Adipose tissue (tissue), 3 donors: ENCODE data around the gene GNAQ. TPM values are rescaled to one million over a fixed set of nuclear protein-coding genes. Genes with fewer than 3 reads are reported as not detected.
"Not testable (repeated sequence)": the region's sequence is repeated elsewhere in the genome, so short reads cannot be mapped to it uniquely, and the experiment has no call there.

Source experiments
- H3K27ac ChIP-seq: one replicate; pipeline ENCODE4 v1.5.1; 2013; ENCODE audit warnings: low read depth, low read length
- WGBS, 3 donors: extraction: QIAGEN DNeasy Blood & Tissue Kit; methylation state at CpG; one replicate each; pipeline ENCODE4 v1.1.7; 2013; 5-methylcytosine and 5-hydroxymethylcytosine counted together
- polyA plus RNA-seq, 3 donors: library from polyadenylated mRNA; stranded (reverse); fragments of 200-250 nt; gene quantifications; one replicate each; pipeline ENCODE4 v1.2.3, GENCODE V29; 2013
- donor health status: healthy with polysubstance abuse.
- donor health status: Bipolar disorder and iron deficiency.
- donor health status: healthy.

GNAQ gene
- polyA plus RNA-seq, 3 donors = 6.3 to 24.9 (median 16.8) TPM

DNA sequence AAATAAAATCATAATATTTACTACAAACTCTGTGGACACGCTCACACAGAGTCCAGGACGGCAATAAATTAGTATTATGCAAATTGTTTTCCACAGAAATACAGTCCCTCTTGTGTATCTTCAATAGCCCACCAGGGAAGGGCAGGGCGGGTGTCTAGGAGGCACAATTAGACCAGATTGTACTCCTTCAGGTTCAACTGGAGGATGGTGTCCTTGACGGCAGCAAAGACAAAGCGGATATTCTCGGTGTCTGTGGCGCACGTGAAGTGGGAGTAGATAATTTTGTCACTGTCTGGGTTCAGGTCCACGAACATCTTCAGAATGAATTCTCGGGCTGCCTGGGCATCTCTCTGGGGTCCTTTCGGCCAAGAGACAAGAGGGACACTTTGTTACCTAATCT, 310.5 kb downstream of the GNAQ start:
- 95 to 97% (median 95%) methylated on average over 11 of the region's 11 CpGs for WGBS, 3 donors
- H3K27ac ChIP-seq = not testable (repeated sequence)

DNA sequence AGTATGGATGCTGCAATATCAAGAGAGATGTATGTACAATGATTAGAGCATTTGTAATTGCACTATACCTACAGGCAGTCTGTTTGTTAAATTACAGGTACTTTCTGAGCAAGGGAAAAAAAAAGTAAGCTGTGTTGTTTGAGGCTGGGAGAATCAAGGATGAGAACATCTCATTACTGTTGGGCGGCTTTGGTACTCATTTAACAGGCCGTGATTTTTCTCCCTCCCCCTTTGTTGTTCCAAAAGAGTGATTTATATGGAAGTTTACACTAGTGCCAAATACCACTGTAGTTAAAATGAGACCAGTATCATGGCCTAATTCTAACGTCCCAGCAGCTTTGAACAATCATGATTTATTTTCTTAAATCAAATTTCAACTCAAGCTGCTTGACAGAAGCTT, 312.3 kb downstream of the GNAQ start:
- 69 to 75% (median 71%) methylated on average over 3 of the region's 3 CpGs for WGBS, 3 donors
- H3K27ac ChIP-seq = no peak overlapping the region

DNA sequence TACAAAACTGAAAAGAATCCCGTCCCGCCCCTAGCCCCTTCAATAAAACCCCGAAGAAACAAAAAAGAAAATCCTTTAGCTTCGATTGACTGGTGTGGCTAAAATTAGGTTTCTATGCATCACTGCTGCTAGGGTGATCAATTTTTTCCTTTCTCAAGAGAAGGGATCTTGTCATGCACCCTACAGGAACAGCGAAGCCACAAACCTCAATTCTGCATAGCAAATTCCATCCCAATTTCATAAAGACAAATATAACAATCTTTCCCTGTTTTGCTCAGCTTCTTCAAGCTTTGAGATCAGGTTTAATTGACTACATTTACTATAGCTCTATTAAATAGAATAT, 313.3 kb downstream of the GNAQ start:
- not testable (repeated sequence) for H3K27ac ChIP-seq
- 73 to 84% (median 82%) methylated on average over 5 of the region's 5 CpGs for WGBS, 3 donors

DNA sequence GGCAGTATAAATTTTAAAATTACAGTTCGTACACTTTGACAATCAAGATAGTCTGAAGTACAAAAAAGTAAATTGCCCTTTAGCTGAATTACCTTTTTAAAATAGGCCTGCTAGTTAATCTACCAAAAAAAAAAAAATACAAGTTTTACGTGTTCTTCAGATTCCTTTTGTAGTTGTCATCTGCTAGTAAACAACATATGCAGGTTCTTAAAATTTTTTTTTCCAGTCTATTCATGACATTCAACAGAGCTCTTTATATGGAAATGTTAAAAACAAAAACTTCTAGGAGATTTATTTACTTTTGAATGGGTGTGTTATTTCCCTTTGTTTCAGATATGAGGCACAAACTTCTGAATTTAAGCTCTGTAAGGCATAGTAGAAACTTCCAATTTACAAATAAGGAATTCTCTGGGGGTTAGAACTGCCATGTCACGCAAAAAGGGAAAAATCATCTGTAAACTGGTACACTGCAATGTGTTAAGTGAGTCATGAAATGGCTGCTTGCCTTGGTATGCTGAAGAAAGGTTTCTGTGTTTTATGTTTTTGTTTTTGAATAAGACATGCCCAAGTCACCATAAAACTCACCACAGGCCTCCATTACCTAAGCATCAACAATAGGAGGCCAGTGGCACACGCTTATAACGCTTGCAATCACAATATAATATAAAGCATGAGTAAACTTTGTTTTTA, 313.9 kb downstream of the GNAQ start:
- 81 to 84% (median 82%) methylated on average over 4 of the region's 5 CpGs for WGBS, 3 donors
- H3K27ac ChIP-seq = not testable (repeated sequence)

DNA sequence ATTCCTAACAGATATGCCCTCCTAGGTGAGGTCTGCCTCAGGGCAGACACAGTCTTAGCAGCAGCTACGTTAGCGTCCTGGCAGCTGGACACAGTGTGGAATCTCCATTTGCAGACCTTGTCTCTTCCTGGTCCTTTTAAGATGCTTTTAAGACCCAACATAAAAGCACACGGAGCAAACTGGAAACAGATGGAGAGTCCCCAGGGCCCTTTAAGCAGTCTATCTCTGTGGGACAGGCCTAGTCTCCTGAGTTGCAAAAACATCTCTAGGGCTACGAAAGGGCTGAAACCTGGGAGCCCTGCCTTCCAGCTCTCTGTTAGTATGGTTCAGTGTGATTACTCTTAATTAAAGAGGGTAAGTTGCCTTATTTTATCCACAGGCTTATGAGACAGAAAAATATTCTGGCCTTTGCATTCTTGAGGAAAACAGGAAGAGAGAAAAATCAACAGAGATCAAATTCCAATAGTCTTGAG, 317.5 kb downstream of the GNAQ start:
- no peak overlapping the region for H3K27ac ChIP-seq
- WGBS, 3 donors = 58 to 73% (median 72%) methylated on average over 4 of the region's 4 CpGs

DNA sequence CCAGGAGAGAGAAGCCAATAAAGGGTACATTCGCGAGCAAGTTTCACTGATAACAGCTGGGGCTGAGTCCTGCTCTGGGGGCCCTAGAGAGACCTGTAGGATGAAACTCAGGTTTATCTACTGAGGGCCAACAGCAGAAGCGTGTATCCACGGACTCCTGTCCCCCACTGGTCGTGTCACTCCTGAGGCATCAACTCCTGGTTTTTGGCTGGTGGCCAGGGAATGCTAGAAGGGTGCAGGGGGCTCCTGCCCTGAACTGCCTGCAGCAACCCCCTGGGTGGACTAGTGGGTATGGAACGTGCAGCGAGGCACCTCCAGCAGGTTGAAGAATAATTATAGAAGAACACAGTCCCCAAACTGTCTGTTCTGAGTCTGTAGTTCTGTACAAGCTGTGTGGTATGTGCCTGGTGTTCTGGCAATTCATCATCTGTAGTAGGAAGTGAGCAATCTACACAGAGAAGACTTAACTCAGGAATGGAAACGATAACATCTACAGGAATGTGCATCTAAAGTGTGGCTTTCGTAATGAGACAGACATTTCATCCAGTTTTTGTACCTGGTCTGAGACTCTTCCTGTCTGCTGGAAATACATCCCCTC, 319.0 kb downstream of the GNAQ start:
- WGBS, 3 donors = 64 to 76% (median 66%) methylated on average over 9 of the region's 9 CpGs
- no peak overlapping the region for H3K27ac ChIP-seq

DNA sequence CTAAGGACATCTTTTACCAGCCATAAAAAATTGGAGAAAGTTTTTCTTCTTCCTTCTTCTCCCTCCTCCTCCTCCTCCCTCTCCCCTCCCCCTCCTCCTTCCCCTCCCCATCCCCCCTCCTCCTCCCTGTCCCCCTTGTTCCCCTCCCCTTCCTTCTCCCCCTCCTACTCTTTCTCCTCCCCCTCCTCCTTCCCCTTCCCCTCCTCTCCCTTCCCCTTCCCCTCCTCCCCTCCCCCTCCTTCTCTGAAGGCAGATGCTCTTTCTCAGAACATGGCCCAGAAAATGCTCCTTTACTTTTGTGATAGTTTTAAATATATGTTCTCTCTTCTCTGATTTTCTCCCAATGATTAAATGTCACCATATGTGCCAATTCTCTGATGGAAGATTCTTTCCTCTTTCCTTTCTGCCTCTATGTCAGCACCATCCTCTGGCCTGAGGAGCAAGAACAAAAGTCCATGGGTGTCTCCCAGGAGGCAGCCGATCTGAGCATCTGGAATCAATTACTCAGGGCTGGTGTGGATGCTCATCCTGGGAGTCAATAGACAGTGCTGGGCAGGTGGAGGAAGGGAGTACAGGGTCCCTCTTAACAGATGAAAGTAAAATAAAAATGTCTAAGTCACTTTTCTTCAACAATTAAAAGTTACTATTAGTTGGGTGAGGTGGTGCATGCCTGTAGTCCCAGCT, 320.5 kb downstream of the GNAQ start:
- WGBS, 3 donors = 83 to 100% (median 85%) methylated on average over 1 of the region's 1 CpG
- H3K27ac ChIP-seq = no peak overlapping the region

DNA sequence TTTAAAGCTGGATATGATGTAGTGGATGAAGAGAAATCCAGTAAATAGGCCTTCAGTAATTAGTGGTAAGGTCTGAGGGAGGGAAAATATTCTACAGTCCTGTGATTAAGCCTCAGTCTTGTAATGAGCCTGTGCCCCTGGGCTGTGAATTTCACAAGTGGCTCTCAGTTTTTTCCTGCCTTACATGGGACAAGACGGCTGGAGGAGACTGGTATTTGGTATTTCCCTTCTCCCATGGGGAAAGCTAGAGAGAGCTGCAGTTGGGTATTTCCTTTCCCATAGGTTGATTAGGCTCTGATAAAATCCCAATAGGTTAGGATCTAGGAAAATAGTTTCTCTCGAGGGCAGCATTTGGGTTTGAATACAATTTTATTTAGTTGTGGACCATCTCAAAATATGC, 321.3 kb downstream of the GNAQ start:
- 52 to 77% (median 56%) methylated on average over 2 of the region's 2 CpGs for WGBS, 3 donors
- H3K27ac ChIP-seq = no peak overlapping the region

DNA sequence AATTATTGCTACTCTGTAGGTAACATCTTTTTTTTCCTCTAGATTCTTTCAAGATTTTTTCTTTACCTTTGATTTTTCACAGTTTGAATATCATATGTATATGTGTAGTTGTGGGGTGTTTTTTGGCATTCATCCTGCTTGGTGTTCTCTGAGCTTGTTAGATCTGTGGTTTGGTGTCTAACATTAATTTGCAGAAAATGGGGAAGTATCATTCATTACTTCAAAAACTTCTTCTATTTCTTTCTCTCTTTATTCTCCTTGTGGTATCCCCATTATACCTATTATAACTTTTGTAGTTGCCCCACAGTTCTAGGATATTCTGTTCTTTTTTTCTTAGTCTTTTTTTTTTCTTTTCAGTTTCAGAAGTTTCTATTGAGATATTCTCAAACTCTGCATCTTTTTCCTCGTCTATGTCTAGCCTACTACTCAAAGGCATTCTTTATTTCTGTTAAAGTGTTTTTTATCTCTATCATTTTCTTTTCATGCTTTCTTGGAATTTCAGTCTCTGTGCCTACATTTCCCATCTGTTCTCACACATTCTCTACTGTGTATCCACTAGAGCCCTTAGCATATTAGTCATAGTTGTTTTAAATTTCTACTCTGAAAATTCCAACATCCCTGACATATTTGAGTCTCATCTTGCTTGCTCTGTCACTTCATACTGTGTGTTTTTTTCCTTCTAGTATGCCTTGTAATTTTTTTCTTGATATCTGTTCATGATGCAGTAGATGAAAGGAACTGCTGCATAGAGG, 323.4 kb downstream of the GNAQ start:
- H3K27ac ChIP-seq = no peak overlapping the region
- WGBS, 3 donors = 65 to 83% (median 79%) methylated on average over 1 of the region's 1 CpG

DNA sequence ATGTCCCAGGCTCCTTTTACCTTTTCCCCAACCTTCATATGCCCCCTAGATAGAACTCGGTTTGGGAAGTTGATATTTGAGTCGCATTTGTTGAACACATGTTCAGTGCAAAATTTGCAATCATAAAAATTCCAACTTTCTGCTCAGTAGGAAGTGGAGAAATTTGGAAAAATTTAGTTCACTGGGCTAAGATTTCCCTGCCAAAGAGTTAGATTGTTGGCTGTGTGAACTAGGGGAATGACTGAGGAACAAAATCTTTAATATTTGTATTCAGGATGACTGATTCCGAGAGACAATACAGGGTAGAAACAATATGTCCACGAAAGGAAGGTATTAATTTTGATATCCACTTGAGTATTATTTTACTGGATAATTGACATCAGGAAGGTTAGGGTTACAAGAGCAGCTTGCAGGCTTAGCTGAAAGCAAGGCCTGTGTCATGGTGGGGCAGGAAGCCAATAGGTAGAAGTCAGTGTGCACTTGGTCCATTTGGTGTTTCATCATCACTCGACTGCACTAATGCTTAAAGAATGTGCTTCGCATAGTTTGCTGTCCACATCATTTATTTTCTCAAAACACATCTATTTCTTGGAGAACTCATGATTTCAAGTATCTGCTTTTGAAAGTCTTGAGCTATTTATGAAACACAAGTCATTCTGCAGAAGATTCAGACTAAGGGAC, 324.1 kb downstream of the GNAQ start:
- 62 to 81% (median 62%) methylated on average over 6 of the region's 6 CpGs for WGBS, 3 donors
- no peak overlapping the region for H3K27ac ChIP-seq

DNA sequence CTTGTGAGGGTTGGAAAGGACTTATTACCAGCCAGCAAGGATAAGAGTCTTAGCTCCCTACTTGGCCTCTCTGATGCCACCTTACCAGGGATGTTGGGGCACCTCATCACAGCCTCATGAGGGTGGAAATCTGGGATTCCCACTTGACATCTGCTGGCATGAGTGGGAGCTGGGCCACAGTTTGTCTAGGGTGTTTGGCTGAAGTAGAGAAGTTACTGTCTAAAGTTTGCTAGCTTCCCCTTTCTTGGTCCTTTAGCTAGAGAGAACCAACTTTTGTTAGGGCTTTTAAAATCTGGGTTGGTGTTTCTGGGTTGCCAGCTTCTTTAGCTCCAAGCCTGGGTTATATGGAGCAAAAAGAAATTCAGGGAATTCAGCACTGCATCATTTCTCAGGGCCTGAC, 326.0 kb downstream of the GNAQ start:
- no peak overlapping the region for H3K27ac ChIP-seq

DNA sequence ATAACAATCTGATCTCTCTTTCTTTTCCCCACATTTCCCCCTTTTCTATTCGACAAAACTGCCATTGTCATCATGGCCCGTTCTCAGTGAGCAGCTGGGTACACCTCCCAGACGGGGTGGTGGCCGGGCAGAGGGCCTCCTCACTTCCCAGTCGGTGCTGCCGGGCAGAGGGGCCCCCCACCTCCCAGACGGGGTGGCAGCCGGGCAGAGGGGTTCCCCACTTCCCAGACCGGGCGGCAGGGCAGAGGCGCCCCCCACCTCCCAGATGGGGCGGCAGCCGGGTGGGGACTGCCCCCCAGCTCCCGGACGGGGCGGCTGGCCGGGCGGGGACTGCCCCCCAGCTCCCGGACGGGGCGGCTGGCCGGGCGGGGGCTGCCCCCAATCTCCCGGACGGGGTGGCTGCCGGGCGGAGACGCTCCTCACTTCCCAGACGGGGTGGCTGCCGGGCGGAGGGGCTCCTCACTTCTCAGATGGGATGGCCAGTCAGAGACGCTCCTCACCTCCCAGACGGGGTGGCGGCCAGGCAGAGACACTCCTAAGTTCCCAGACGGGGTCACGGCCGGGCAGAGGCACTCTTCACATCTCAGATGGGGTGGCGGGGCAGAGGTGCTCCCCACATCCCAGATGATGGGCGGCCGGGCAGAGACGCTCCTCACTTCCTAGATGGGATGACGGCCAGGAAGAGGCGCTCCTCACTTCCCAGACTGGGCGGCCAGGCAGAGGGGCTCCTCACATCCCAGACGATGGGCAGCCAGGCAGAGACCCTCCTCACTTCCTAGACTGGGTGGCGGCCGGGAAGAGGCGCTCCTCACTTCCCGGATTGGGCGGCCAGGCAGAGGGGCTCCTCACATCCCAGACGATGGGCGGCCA, 328.9 kb downstream of the GNAQ start:
- 95 to 96% (median 95%) methylated on average over 33 to 51 of the region's 52 CpGs for WGBS, 3 donors
- not testable (repeated sequence) for H3K27ac ChIP-seq

DNA sequence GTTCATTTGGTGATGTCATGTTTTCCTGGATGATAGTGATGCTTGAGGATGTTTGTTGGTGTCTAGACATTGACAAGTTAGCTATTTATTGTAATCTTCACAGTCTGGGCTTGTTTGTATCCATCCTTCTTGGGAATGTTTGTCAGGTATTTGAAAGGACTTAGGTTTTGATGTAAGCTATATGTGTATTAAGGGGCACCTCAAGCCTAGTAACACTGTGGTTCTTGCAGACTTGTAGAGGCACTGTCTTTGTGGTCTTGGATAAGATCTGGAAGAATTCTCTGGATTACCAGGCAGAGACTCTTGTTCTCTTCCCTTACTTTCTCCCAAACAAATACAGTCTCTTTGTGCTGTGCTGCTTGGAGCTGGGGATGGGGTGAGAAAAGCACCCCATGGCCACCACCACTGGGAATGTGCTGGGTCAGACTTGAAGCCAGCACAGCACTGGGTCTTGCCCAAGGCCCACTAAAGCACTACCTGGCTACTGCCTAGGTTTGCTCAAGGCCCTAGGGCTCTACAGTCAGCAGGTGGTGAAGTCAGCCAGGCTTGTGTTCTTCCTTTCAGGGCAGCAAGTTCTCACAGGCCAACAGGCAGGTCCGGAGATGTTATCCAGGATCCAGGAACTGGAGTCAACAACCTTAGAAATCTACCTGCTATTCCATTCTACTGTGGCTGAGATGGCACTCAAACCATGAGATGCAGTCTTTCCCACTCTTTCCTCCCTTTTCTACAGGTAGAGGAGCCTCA, 334.2 kb downstream of the GNAQ start:
- H3K27ac ChIP-seq = no peak overlapping the region
- WGBS, 3 donors = 86 to 100% (median 100%) methylated on average over 1 of the region's 1 CpG

DNA sequence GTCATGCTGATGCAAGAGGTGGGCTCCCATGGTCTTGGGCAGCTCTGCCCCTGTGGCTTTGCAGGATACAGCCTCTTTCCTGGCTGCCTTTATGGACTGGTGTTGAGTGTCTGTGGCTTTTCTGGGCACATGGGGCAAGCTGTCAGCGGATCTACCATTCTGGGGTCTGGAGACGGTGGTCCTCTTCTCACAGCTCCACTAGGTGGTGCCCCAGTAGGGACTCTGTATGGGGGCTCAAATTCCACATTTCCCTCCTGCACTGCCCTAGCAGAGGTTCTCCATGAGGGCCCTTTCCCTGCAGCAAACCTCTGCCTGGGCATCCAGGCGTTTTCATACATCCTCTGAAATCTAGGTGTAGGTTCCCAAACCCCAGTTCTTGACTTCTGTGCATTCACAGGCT, 340.9 kb downstream of the GNAQ start:
- WGBS, 3 donors = 92 to 97% (median 97%) methylated on average over 3 of the region's 3 CpGs
- H3K27ac ChIP-seq = not testable (repeated sequence)

DNA sequence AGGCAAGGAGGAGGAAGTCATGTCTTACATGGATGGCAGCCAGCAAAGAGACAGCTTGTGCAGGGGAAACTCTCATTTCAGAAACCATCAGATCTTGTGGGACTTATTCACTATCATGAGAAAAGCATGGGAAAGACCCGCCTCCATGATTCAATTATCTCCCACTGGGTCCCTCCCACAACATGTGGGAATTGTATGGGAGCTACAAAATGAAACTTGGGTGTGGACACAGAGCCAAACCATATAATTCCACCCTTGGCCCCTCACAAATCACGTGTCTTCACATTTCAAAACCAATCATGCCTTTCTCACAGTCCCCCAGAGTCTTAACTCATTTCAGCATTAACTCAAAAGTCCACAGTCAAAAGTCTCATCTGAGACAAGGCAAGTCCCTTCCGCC, 341.5 kb downstream of the GNAQ start:
- 74 to 81% (median 75%) methylated on average over 3 of the region's 3 CpGs for WGBS, 3 donors
- not testable (repeated sequence) for H3K27ac ChIP-seq

DNA sequence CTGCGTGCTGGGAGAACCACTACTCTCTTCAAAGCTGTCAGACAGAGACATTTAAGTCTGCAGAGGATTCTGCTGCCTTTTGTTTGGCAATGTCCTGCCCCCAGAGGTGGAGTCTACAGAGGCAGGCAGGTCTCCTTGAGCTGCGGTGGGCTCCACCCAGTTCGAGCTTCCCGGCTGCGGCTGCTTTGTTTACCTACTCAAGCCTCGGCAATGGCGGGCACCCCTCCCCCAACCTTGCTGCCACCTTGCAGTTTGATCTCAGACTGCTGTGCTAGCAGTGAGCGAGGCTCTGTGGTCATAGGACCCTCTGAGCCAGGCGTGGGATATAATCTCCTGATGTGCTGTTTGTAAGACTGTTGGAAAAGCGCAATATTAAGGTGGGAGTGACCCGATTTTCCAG, 343.9 kb downstream of the GNAQ start:
- WGBS, 3 donors = 87 to 96% (median 94%) methylated on average over 10 to 11 of the region's 11 CpGs
- H3K27ac ChIP-seq = not testable (repeated sequence)

DNA sequence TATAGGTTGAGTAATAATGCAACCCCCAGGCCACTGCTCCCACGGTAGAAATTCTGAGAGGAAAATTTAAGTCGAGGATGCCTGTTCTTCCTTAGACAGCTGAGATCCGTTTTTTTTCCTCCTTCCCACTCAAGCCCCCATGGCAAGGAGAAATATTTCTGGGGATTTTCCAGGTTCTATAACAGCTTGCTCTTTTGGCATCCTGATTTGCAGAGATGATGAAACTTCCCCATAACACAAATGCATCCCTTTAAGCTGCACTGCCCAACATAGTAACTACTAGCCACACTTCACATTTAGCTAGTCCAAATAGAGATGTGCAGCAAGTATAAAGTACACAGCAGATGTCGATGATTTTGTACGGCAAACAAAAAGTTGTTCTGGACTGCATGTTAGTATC, 351.0 kb downstream of the GNAQ start:
- no peak overlapping the region for H3K27ac ChIP-seq
- 60 to 78% (median 60%) methylated on average over 5 of the region's 5 CpGs for WGBS, 3 donors
